Stimulated activated CD4-positive, alpha-beta T cell treated with anti-CD3 and anti-CD28 coated beads, Interleukin-15, amount 100 ng/mL, for 48 hours (primary cell): ENCODE measurements around the gene POU5F1.

Experiments
- DNase-seq, 2 donors: peaks; one replicate each; pipeline ENCODE4 v3.0.0-alpha.2; 2020; ENCODE audit warnings: low read depth in 2 of 2

The POU5F1 gene

DNA sequence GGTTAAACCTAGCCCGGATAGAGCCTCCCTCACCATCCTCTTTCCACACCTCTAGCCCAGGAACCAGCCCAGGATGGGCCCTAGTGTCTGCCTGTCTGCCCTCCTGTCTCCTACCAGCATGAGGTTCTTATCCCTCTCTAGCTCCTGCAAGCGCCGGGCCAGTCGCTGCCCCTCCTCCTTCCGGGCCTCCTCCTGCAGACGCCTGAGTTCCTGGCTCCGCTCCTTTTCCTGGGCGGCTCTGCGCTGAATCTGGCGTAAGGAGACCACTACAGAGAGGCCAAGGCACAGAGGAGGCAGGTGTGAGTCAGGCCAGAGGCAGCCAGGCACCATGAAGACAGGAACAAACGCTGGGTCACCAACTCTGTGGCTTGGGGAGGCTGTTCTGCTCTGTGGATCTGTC lies 27.3 kb downstream of the POU5F1 start:
- no peak for DNase-seq

DNA sequence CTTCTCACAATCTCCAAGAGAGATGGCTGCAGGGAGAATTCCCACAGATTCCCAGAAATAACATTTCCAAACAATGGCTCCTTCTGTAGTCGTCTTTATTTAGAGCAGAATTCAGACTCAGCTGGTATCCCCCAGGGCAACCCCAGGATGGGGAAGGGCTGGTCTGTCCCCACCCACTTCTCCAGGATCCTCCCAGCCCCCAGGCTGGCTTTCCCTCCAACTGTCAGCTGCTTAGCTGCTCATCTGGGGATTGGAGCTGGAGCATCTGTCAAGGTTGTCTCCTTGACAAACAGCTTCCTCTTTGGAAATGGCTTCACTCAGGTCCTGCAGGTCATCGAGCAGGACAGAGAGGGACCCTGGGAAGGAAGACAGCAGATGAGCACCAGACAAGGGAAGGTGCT lies 28.1 kb downstream of the POU5F1 start:
- no peak for DNase-seq

DNA sequence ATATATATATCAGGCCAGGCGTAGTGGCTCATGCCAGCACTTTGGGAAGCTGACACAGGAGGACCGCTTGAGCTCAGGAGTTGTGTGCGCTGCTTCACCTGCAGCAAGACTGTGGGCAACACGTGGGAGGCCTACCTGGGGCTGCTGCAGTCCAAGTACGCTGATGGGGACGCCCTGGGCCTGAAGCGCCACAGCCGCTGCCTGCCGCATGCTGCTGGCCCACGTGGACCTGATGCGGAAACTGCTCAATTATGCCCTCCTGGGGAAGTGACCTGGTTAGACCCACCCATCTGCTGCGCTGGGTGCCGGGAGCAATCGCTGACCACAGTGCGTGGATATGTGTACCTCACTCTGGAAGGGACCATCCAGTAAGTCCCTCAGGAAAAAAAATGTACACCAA lies 29.8 kb downstream of the POU5F1 start:
- no peak for DNase-seq

DNA sequence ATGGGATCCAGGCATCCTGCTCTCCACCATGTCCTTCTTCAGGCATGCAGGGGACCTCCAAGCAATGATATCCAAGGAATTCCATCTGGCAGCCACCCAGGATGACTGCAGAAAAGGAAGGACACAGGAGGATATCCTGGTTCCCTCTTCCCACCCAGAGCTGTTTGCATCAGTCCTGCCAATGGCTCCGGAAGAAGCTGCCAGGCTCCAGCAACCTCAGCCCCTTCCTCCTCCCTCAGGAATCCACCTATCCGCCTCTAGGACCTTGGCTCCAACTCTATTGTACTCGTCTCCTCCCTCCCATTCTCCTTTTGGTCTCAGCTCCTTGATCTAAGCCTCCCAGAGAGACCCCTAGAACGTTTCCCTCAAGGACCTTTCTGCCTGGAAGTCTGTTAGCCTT lies 30.9 kb downstream of the POU5F1 start:
- no peak for DNase-seq

DNA sequence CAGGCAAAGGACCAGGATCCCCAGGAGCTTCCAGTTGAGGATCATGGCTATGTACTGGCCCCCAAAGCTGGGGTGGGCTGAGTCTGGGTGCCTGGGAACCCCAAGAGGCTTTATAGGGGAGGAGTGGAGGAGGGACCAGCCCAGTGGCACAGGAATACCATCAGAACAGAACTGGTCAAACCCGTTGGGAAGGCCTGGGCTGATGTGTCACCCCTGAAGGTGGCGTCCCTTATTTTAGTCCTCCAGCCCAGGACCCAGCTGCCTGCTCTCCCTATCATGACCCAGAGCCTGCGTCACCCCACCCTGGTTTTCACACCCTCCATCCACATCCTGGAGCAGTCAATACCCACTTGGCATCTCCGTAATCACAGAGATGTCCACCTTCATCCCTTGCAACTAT lies 31.5 kb downstream of the POU5F1 start, which contains the start of gene PSORS1C2:
TSS of gene PSORS1C2 (minus strand) at position 85 of the 400 bp plus-strand sequence. CDS start at position 45, 40 bp downstream.
- DNase-seq, result no peak

DNA sequence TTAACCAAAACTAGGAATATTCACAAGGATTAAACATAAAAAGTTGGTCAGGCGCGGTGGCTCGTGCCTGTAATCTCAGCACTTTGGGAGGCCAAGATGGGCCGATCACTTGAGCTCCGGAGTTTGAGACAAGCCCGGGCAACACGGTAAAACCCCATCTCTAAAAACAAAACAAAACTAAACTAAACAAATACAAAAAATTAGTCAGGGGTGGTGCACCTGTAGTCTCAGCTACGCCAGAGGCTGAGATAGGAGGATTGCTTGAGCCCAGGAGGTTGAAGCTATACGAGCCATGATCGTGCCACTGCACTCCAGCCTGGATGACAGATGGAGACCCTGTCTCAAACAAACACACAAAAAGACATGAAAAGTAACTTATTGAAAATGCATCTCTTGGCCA lies 34.8 kb downstream of the POU5F1 start:
- DNase-seq, result no peak

DNA sequence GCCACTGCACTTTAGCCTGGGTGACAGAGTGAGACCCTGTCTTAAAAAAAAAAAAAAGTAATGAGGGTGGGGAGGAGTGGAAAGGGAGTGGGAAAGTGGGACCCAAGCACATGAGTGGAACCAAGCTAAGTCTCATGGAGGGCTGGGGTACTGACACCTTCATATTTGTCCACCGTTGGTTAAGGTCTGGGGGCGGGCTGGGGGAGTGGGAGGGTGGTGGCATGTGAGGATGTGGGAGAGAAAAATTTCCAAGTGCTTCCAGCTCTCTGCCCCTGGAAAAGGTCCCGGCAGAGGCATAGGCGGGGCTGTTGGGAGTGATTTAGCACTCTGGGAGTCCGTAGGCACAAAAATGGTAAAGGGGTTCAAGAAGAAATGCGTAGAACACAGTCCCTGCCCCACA lies 37.7 kb downstream of the POU5F1 start:
- no peak for DNase-seq

DNA sequence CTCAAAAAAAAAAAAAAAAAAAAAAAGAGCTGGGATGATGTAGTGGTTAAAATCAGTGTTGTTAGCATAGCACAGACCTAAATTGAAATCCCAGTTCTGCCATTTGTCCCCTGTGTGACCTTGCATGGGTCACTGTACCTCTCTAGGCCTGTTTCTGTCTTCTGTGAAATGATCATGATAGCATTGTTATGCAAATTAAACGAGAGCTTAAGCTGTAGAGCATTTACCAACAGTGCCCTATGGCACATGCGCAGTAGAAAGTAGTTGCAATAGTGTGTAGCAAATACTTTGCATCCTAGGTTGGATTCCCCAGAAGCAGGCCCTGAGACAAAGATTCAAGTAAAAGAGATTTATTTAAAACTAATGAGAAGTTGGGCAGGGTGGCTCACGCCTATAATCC lies 38.9 kb downstream of the POU5F1 start:
- no peak for DNase-seq

DNA sequence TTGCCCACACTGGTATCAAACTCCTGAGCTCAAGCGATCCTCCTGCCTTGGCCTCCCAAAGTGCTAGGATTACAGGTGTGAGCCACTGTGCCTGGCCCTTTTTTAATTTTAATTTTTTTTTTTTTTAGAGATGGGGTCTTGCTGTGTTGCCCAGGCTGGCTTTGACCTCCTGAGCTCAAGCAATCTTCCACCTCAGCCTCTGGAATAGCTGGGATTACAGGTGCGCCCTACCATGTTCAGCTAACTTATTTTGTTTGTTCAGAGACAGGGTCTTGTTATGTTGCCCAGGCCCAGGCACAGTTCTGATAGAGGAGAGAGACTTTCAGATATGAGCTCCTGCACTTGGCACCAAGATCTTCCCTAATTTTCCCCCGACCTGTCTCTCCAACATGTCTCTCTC lies 39.7 kb downstream of the POU5F1 start:
- no peak for DNase-seq

DNA sequence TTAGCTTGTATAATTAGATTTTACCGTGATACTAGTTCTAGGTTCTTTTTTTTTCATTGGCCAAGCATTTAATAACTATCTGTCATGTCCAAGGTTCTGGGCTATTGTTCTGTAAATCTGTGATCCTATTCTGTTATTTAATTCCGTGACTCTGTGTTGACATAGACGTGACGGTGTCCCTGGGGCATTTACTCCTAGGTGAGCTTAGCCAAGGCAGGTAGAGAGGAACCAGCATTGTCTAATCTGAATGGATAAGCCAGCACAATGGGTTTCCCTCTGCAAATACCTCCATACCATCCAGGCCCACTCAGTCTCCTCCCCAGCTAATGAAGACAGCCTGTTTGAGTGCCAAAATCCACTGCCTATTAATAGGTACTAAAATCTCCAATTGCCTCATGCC lies 41.4 kb downstream of the POU5F1 start:
- no peak for DNase-seq

DNA sequence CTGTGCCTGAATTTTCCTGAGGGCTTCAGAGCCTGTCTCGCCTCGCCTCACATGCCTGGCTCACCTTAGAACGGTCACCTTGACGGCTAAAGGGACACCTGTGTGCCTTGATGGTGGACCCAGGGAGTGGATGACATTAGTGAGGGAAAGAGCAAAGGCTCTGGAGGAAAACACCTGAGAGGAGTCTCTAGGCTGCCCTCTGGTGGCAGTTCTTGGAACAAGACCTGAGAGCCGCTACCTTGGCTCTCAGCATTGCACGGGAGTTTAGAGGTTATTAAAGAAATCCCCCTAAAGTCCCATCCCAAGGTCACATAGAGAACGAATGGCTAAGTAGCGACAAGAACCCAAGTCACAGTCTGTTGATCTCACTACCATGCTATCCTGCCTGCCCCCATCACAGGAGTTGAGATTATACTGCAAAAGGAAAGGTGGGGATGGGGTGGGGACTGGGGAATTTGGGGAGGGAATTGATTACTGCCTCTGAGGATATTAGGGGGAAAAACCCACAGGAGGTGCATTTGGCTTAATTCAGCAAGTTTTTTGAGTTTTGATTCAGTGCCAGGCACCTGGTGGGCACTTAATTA lies 42.3 kb downstream of the POU5F1 start:
- peak; percentile 14 to 67 for DNase-seq

DNA sequence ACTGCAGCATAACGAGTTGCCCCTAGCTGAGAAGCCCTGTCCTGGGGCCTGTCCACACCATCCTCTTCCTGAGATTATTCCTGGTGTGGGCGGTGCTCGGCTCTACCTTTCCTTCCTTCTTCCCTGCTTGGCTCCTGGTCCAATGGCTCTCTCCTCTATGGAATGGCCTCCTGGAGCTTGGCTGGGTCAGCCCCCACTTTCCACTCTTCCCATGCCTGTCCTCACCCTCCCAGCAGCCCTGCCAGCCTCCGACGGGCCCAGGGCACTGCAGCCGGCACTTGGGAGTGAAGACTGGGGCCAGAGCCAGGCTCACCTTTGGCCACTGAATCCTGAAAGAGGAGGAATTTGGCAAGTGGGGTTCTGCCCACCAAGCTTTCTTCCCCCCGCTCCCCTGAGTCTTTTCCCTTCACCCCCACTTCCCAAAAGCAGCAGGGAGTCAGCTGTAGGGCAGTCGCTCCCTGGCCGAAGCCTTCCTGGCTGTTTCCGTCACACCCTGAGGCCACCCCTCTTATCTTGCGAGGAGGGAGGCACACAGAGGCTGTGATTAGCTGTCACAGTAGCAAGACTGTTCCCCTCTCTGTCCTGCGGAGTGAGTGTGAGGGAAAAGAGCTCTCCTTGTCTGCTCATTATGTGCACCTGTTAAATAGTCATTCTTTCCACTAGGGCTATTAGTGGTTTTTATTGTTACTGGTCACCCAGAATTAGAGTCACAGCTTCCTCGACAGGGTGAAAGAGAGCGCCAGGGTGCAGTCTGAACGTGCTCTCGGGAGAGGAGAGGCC lies 43.9 kb downstream of the POU5F1 start:
- no peak for DNase-seq

DNA sequence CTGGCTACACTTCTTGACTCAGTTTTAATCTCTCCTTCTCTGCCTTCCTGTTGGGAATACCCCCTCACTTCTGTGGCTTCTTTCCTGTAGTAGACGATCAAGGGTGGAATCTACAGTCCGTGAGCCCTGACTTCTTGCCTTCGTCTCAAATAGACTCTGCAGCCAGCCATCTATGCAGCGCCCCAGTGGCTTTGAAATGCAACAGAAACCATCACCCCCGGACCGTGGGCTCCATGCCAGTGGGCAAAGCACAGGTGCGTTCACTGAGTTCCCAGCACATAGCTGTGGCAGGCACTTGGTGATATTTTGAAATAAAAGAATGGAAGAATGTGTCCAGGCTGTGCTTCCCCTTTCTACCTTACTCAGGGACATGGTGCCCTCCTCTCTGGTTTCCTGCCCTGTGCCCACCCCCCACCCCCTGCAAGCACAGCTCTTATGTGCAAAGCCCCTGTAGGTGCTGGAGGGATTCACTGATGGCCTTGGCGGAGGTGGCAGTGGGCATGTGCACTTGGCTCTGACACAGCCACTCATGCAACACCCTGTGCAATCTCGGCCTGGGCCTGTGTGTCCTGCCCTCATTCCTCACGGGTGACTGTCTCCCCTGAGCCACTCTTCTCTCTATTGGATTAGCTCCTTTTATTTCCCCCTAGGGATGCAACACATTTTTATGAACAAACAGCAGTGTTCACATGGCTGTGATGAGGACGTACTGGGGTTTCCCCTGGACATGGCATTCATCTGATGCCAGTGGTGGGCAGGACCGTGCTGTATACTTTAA lies 44.7 kb downstream of the POU5F1 start:
- DNase-seq, result no peak

DNA sequence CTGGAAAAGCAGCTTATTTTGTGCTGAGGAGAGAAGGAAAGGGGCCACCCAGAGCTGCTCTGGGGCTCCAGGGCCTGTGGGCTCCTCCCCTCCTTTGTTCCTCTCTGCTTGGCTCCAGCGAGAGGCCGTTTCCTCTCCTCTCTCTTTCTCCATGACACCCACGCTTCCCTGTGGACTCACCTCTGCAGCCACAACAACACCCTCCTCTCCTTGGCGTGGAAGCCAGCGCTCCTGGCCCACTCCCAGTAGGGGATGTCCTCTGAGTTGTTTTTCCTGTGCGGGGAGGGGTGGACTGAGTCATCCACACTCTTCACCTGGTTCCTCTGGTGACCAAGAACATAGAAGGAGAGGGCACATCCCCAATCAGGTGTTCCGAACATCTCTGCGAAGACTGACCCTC lies 45.3 kb downstream of the POU5F1 start:
- no peak for DNase-seq

DNA sequence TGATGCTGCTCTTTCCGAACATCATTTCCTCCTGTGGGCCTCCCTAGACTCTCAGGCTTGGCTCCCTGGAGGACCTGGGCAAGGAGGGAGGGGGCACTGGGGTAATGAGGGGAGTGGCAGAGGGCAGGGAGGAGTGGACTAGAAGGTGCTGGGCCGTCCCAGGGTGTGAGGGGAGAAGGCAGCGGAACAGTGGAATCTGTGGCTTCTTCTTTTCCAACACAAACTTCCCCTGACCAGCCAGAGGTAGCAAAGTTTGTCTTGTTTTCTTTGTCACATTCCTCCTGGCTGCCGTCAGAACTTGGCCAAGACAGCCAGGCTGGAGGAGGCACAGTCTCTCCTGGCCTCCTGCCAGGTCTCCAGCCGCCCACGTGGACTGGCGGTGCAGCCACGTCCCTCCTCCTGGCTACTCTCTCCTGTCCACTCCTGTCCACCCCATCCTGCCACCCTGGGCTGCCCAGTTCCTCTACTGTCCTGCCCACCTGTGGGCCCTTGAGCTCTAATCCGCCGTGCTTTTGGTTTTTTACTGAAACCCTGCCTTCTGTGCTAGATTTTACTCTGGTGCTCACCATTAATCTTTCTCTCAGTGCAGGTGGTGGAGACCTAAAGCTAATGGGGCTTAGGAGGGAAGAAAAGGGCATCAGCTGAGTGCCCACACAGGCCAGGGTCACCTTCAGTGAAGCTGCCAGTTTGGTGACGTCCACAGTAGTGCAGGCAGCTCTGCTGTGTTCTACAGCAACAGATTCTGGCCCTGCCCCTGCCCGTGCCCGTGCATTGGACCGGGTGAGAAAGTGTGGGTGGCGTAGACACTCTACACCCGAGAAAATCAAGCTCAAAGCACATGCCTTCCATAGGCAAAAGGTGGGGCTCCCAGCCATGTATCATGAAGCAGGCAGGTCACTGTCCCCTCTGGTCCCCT lies 47.4 kb downstream of the POU5F1 start:
- DNase-seq, result no peak

DNA sequence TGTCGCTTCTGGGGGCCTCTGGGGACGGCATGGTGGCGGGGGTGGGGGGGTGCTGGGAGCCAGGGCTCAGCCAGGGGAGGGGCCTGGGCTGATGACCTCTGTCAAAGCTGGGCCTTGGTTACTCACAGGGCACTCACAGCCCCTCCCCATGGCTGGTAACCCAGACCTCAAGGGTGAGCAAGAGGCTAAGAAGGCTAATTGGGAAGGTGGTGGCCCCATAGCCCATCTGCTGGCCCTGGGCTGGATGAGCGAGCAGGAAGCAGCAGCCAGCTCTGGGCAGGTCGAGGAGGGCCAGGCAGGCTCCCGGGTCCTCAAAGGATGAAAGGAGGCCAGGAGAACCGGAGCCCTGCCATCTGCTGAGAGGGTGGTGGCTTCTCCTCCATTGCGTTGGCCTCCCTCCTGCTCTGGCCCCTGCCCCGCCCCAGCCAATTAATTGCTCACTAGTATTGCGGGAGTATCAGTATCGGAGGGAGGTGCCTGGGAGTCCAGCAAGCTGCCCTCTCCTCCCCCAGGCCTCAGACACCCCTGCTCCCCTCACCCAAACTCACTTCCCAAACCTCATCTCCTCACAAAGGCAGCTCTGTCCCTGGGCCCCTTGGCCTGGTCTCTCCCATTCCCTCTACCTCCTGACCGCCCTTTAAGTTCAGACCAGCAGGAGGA lies 49.2 kb downstream of the POU5F1 start:
- no peak for DNase-seq

DNA sequence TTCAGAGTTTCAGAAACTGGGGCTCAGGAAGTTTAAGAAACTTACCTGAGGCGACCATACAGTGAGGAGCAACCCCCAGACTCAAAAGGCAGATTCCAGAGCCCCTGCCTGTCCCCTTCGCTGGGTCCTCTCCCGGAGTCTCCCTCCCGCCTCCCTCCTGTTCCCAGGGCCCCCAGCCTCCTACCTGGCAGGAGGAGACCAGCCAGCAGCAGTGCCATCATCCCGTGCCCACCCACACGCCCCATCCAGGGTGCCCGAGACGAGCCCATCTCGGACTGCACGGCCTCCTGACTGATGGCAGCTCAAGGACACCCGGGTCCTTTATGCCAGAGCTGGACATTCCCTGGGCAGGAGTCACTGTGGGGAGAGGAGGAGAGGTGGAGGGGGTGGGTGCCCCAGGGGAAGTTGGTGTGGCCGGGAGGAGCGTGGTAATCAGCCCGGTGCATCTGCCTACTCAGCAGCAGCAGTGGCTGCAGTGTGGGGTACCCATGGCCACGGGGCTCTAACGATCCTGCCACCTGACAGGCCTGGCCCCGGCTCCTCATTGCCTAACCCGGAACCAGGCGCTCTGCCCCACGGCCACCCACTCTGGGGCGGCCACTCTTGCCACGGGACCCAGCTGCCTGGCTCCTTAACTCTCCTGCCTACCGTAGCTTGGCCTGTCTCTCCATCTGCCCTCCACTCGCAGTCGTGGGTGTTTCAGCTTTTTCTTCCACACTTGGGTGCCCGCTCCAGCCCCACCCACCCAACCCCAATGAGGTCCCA lies 50.1 kb downstream of the POU5F1 start, which contains the start of gene CDSN:
TSS of gene CDSN (minus strand) at position 296 of the 765 bp plus-strand sequence. CDS start at position 269, 27 bp downstream.
- no peak for DNase-seq

DNA sequence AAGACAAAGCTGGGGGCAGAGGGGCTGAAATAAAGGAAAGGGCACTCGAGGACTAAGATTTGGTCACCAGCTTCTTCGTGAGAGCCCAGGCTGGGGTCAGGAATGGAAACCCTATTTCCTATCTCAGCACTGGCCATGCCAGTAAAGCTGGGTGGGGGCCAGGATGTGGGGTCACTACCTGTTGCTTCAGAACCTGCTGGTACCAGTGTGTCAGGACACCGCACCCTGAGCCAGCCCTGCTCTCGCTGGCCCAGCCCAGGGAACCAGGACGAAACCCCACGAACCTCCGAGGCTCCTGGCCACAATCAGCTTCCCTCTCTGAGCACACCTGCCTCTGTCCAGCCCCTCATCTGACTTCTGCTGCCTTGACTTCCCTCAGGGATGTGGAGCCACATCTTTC lies 52.3 kb downstream of the POU5F1 start:
- DNase-seq, result no peak

DNA sequence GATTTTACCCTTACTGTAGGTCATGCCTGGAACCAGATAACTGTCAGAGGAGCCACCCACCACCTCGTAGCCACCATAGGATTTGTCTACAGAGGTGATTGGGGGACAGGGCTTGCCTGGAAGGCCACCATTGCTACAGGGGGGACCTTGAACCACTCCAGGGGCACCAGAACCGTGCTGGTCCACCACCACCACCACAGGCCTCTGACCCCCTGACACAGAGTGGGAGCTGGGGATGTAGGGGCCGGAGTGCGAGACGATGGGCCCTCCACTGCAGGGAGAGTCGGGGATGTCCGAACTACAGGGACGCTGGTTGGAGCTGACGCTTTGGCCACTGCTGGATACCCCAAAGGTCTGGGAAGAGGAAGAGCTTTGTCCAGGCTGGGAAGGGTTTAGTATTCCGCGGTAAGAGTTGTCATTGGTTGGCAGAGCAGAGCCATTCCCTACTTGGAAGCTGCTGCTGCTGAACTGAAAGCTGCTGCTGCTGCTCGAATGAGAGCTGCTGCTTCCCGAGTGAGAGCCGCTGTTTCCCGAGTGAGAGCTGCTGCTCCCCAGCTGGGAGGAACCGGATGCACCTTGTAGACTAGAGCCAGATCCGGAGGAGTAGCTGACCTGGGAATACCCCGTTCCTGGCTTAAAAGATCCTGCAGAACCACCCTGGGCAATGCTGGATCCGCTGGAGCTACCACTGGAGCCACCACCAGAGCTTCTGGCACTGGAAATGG lies 53.7 kb downstream of the POU5F1 start:
- DNase-seq, result no peak
